GM12801 (cell line): ENCODE measurements around the gene TNFRSF4.

ENCODE experiments used
- CTCF ChIP-seq: IDR thresholded peaks from one replicate; pipeline ENCODE4 v1.5.1; 2011; ENCODE audit warnings: control low read depth; ENCODE audit not compliant: insufficient read length; ENCODE audit errors: extremely low read depth

Gene TNFRSF4

GRCh38 chr1:1164701-1165451 is 49.1 kb downstream of the TNFRSF4 start:
- no peak for TF ChIP-seq CTCF

GRCh38 chr1:1164361-1164700 is 49.6 kb downstream of the TNFRSF4 start:
- no peak for TF ChIP-seq CTCF

GRCh38 chr1:1163538-1164070 is 50.3 kb downstream of the TNFRSF4 start:
- TF ChIP-seq CTCF, result no peak

- no peak for TF ChIP-seq CTCF
These were observed 51.1 kb downstream of the TNFRSF4 start for GRCh38 chr1:1162597-1163537.

GRCh38 chr1:1161683-1162079 is 52.3 kb downstream of the TNFRSF4 start:
- TF ChIP-seq CTCF, result no peak
